ENCODE results near the gene FAM24B. TPM values are rescaled to one million over a fixed set of nuclear protein-coding genes. Genes with fewer than 3 reads are reported as not detected.

FAM24B gene
- total RNA-seq, 1 donor from 2014 or later: 2.6 TPM

DNA sequence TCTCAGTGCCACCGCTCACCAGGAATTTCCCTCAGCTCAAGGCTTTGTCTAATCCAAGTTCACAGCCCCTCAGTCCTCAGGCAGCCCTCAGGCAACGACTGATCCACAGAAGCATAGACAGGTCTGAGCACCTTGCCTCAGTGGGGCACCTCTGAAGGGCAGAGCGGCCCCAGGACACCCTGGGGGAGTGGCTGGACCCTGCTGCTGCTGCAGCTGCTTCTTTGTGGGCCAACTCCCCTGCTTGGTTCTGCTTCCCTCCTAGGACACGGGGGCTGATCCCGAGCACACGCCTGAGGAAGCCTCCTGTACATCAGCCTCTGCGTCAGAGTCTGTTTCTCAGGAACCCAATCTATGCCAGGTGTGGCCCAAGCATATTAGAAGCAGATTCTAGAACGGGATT lies 49.9 kb downstream of the FAM24B start:
- Histone ChIP-seq H3K27ac (ENCODE audit: low read depth, low read length) (no peak overlapping the region), H3K4me1 (ENCODE audit: insufficient read depth, low read length) (no peaks in the 10 kb centered on the region), H3K79me2 (ENCODE audit: insufficient read depth, low read length) (no peaks in the 10 kb centered on the region), H3K27me3 (ENCODE audit: insufficient read depth, low read length) (no peaks in the 10 kb centered on the region), H3K4me2 (ENCODE audit: low read length) (no peak overlapping the region), H4K20me1 (ENCODE audit: insufficient read depth, low read length) (no peaks in the 10 kb centered on the region), H2AFZ (ENCODE audit: low read depth, low read length) (no peak overlapping the region), H3K9me3 (ENCODE audit: insufficient read depth, low read depth, low read length) (no peaks in the 10 kb centered on the region), H3K9ac (ENCODE audit: low read length) (no peak overlapping the region), H3K36me3 (ENCODE audit: insufficient read depth, low read length) (peaks cover 2% of the 10 kb centered on the region), H3K4me3 (ENCODE audit: insufficient read depth, low read depth, low read length) (no peak overlapping the region)
- H3K27ac Mint-ChIP-seq (ENCODE audit: unreplicated experiment): no peak overlapping the region
- H3K4me3 Mint-ChIP-seq (ENCODE audit: unreplicated experiment): no peak overlapping the region
- TF ChIP-seq CTCF (IDR thresholded peaks at IDR 0.05; ENCODE audit: insufficient read depth, low read depth, low read length) (no peak), EZH2 (IDR thresholded peaks at IDR 0.05; ENCODE audit: insufficient read depth, low read length) (no peak)
- H3K9me3 Mint-ChIP-seq (ENCODE audit: unreplicated experiment): no peaks in the 10 kb centered on the region
- no peak for DNase-seq (ENCODE audit: low read depth)
- H3K27me3 Mint-ChIP-seq (ENCODE audit: low read depth, unreplicated experiment): peaks cover 13% of the 10 kb centered on the region
- no peak for FAIRE-seq
- no peaks in the 10 kb centered on the region for H3K36me3 Mint-ChIP-seq (ENCODE audit: low read depth, unreplicated experiment)
- no peaks in the 10 kb centered on the region for H3K4me1 Mint-ChIP-seq (ENCODE audit: low read depth, unreplicated experiment)

DNA sequence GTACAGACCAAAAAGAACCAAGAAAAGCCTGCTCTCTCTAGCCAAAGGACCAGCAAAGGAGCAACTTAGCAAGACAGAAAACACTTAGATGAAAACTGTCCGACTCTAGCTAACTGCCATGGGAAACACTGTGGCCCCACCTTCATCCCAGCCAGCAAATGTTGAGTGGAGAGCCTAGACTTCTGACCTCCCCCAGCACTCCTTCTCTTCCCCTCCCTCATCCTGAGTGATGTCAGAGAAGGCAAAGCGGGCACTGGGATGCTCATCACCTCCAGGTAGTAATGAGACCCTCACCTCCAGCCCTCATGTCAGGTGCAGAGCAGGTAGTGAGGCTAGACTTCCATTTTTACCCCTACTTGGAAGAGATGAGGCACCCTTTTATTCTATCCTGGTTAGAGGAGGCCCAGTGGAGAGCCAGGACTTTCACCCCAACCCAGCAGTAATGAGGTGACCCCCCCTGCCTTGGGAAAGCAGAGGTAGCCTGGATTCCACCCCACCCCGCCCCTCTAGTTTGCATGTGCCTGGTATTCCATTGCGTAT lies 50.6 kb downstream of the FAM24B start:
- Histone ChIP-seq H4K20me1 (ENCODE audit: insufficient read depth, low read length) (no peaks in the 10 kb centered on the region), H3K36me3 (ENCODE audit: insufficient read depth, low read length) (peaks cover 2% of the 10 kb centered on the region), H3K9me3 (ENCODE audit: insufficient read depth, low read depth, low read length) (no peaks in the 10 kb centered on the region), H3K27ac (ENCODE audit: low read depth, low read length) (no peak overlapping the region), H3K4me1 (ENCODE audit: insufficient read depth, low read length) (no peaks in the 10 kb centered on the region), H3K9ac (ENCODE audit: low read length) (no peak overlapping the region), H3K4me3 (ENCODE audit: insufficient read depth, low read depth, low read length) (no peak overlapping the region), H3K79me2 (ENCODE audit: insufficient read depth, low read length) (no peaks in the 10 kb centered on the region), H2AFZ (ENCODE audit: low read depth, low read length) (no peak overlapping the region), H3K27me3 (ENCODE audit: insufficient read depth, low read length) (no peaks in the 10 kb centered on the region), H3K4me2 (ENCODE audit: low read length) (no peak overlapping the region)
- FAIRE-seq (no peak), DNase-seq (ENCODE audit: low read depth) (no peak)
- Mint-ChIP-seq H3K4me3 (ENCODE audit: unreplicated experiment) (no peak overlapping the region), H3K27me3 (ENCODE audit: low read depth, unreplicated experiment) (peaks cover 20% of the 10 kb centered on the region), H3K9me3 (ENCODE audit: unreplicated experiment) (no peaks in the 10 kb centered on the region), H3K27ac (ENCODE audit: unreplicated experiment) (no peak overlapping the region), H3K36me3 (ENCODE audit: low read depth, unreplicated experiment) (no peaks in the 10 kb centered on the region), H3K4me1 (ENCODE audit: low read depth, unreplicated experiment) (no peaks in the 10 kb centered on the region)
- TF ChIP-seq EZH2 (IDR thresholded peaks at IDR 0.05; ENCODE audit: insufficient read depth, low read length): no peak
- no peak for TF ChIP-seq CTCF (IDR thresholded peaks at IDR 0.05; ENCODE audit: insufficient read depth, low read depth, low read length)

GRCh38 chr10:122827302-122827701 lies 52.1 kb downstream of the FAM24B start:
- Histone ChIP-seq H3K9ac (ENCODE audit: low read length) (no peak overlapping the region), H3K36me3 (ENCODE audit: insufficient read depth, low read length) (peaks cover 2% of the 10 kb centered on the region), H3K4me1 (ENCODE audit: insufficient read depth, low read length) (no peaks in the 10 kb centered on the region), H3K4me3 (ENCODE audit: insufficient read depth, low read depth, low read length) (no peak overlapping the region), H3K79me2 (ENCODE audit: insufficient read depth, low read length) (no peaks in the 10 kb centered on the region), H3K4me2 (ENCODE audit: low read length) (no peak overlapping the region), H2AFZ (ENCODE audit: low read depth, low read length) (no peak overlapping the region), H3K27me3 (ENCODE audit: insufficient read depth, low read length) (no peaks in the 10 kb centered on the region), H3K27ac (ENCODE audit: low read depth, low read length) (no peak overlapping the region), H3K9me3 (ENCODE audit: insufficient read depth, low read depth, low read length) (no peaks in the 10 kb centered on the region), H4K20me1 (ENCODE audit: insufficient read depth, low read length) (no peaks in the 10 kb centered on the region)
- no peak for FAIRE-seq
- no peak overlapping the region for H3K27ac Mint-ChIP-seq (ENCODE audit: unreplicated experiment)
- peaks cover 27% of the 10 kb centered on the region for H3K27me3 Mint-ChIP-seq (ENCODE audit: low read depth, unreplicated experiment)
- H3K36me3 Mint-ChIP-seq (ENCODE audit: low read depth, unreplicated experiment): no peaks in the 10 kb centered on the region
- H3K9me3 Mint-ChIP-seq (ENCODE audit: unreplicated experiment): no peaks in the 10 kb centered on the region
- DNase-seq (ENCODE audit: low read depth): no peak
- no peak overlapping the region for H3K4me3 Mint-ChIP-seq (ENCODE audit: unreplicated experiment)
- no peaks in the 10 kb centered on the region for H3K4me1 Mint-ChIP-seq (ENCODE audit: low read depth, unreplicated experiment)
- no peak for TF ChIP-seq CTCF (IDR thresholded peaks at IDR 0.05; ENCODE audit: insufficient read depth, low read depth, low read length)
- TF ChIP-seq EZH2 (IDR thresholded peaks at IDR 0.05; ENCODE audit: insufficient read depth, low read length): no peak
